GM12801 (cell line): Measurements from ENCODE around the gene KRTAP10-3.

Source experiments
- TF ChIP-seq, protein P1 (sequence below): IDR thresholded peaks from one replicate; pipeline ENCODE4 v1.5.1; 2011; ENCODE audit warnings: control low read depth; ENCODE audit not compliant: insufficient read length; ENCODE audit errors: extremely low read depth

The KRTAP10-3 gene

DNA sequence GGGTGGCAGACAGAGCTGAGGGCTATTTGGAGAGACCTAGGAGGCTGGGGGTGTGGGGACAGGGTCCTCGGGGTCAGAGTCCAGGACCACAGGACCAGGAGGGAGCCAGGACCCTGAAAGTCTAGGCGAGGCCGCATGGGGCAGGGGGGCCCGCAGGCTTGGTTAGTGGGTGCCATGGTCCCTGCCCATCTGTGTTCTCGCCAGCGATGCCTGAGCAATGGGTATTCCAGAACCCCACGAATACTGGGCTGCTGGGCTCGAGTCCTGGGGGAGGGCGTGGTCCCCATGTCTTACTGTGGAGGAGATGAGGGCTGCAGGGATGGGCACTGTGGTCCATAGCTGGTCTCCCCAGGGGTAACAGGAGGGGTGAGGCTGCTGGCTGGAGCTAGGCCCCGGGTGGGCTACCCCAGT is 31.7 kb upstream of the KRTAP10-3 start:
- TF ChIP-seq, protein P1, sequence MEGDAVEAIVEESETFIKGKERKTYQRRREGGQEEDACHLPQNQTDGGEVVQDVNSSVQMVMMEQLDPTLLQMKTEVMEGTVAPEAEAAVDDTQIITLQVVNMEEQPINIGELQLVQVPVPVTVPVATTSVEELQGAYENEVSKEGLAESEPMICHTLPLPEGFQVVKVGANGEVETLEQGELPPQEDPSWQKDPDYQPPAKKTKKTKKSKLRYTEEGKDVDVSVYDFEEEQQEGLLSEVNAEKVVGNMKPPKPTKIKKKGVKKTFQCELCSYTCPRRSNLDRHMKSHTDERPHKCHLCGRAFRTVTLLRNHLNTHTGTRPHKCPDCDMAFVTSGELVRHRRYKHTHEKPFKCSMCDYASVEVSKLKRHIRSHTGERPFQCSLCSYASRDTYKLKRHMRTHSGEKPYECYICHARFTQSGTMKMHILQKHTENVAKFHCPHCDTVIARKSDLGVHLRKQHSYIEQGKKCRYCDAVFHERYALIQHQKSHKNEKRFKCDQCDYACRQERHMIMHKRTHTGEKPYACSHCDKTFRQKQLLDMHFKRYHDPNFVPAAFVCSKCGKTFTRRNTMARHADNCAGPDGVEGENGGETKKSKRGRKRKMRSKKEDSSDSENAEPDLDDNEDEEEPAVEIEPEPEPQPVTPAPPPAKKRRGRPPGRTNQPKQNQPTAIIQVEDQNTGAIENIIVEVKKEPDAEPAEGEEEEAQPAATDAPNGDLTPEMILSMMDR: no peak

DNA sequence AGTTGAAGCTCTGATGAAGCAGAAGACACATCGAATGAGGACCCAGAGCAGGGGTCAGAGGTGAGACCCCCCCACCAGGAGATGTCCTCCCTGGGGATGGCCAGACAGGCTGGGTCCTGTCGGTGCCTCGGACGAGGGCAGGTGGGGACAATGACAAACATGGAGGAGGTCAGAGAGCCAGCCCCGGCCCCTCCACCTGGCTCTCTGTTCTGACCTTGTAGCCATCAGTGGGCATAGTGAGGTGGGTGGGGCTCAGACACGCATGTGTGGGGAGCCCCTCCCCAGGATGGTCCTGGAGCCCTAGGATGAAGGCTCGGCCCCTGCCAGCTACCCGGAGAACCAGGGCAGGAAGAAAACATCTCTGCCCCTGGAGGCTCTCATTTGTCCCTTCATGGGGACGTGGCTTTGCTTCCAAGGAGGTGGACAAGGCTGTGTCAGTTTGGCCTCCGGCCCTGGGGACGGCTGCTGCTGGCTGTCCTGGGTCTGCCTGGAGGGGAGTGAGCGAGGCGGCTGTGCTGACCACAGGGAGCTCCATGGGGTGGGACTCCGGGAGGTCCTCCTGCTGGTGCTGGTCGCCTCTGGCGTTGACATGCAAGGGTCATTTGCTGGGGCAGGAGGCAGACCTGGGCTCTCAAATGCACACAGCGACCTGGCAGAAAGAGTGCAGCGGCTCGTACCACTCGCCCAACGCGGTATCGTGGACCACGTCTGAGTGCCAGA is 31.2 kb upstream of the KRTAP10-3 start:
- TF ChIP-seq, protein P1: no peak

DNA sequence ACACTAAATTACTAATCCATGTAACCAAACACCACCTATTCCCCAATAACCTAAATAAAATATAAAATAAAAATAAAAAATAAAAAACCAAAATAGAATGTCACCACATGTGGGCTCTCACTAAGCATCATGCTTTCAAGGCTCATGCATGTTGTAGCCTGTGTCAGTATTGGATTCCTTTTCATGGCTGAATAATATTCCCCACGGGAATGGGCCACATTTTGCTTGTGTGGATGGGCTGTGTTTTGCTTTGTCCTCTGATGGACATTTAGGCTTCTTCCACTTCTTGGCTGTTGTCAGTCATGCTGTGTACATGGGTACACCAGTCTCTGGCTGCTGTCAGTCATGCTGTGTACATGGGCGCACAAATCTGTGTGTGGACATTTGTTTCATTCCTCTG is 30.5 kb upstream of the KRTAP10-3 start:
- TF ChIP-seq, protein P1: no peak

DNA sequence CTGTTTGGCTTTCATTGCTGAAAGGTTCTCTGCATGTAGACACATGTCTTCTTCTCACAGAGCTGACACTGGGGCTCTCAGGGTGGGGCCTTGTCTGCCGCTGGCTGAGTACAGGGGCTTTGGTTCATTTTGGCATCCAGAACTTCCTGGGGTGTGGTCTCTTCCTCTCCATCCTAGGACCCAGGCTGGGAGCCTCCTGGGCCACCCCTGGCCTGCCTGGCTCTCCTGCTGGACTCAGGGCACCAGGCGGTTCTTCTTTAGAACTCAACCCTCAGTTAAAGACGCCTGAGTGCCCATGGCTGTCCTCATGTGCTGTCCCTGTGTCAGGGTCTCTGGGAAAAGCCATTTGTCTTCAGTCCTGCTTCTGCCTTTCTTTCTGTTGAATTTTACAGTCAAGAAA is 27.3 kb upstream of the KRTAP10-3 start:
- TF ChIP-seq, protein P1: no peak

DNA sequence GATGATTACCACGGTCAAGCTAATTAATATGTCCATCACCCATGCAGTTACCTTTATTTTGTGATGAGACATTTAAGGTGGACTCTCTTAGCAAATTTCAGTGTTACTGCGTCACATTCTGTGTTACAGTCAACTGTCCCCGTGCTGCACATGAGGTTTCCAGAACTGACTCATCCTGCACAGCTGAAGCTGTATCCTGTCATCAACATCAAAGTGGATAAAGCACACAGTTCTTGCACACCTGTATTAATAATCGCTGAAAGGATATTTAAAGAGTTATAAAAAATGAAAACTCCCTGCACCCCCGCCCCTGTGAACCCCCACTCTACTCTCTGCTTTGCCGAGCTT is 25.2 kb upstream of the KRTAP10-3 start:
- TF ChIP-seq, protein P1: no peak

DNA sequence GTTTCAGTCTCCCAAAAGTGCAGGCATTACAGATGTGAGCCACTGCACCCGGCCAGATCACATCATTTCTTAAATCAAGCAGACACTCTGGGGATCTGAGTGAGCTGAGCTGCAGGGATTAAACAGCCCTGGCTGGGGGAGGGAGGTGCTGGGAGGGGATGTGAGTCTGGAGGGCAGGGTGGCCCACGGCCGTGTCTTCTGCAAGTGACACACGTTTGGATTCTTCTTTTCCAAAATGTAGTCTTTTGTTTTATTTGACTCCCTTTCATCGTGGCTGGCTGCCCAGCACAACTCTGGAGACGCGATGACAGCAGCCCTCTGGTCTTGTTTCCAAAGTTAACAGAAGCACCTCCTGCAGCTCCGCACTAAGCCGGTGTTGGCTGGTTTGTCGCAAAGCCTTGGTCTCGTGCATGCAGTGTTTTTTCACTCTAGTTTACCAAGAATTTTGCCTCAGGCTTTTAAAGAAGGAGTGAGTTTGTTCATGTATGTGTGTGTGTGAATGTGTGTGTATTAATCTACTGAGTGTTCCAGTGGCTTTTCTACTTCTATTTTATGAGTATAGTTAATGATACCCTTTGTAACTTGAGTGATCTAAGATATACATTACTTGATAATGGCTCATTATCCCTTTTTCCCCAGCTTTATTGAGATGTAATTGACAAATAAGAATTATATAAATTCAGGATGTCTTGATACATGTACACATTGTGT is 24.6 kb upstream of the KRTAP10-3 start:
- TF ChIP-seq, protein P1: no peak

DNA sequence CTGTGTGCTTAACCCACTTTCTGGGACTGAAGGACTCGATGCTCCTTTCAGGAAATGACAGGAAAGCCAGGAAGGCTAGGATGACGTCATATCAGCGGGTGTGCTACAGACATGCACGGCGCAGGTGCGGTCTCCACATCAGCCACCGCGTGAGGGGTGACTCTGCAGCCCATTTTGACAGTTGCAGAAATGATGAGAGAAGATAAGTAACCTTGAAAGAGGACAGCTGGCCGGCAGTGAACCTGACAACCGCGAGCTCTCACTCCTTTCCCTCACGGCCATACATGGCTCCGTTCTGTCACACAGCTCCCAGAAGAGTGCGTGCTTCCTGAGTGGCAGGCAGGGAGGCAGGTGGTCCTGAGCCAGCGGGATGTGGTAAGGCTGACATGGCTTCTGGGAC is 23.5 kb upstream of the KRTAP10-3 start:
- TF ChIP-seq, protein P1: no peak
